ENCODE results near the gene SOX13. TPM values are rescaled to one million over a fixed set of nuclear protein-coding genes. Genes with fewer than 3 reads are reported as not detected.

Gene SOX13
- total and polyA plus RNA-seq, 2 donors = 2.2 to 3.8 TPM

- Histone ChIP-seq H3K4me1 (ENCODE audit: control insufficient read depth in 2 of 2, insufficient read depth in 2 of 2, low read length in 2 of 2) (no peaks in the 10 kb centered on the region), H3K36me3 (ENCODE audit: control insufficient read depth in 2 of 2, insufficient read depth in 2 of 2, low read length in 1 of 2) (no peaks in the 10 kb centered on the region), H3K27ac (ENCODE audit: low read depth in 1 of 2, low read length in 1 of 2) (no peak overlapping the region), H3K4me3 (ENCODE audit: low read length in 2 of 2) (no peak overlapping the region), H3K27me3 (ENCODE audit: control insufficient read depth in 2 of 2, insufficient read depth in 1 of 2, low read length in 1 of 2) (no peaks in the 10 kb centered on the region), H3K9me3 (ENCODE audit: control insufficient read depth in 2 of 2, insufficient read depth in 1 of 2, low read length in 1 of 2) (no peaks in the 10 kb centered on the region)
- 91% methylated on average over 17 of the region's 17 CpGs for WGBS
- DNase-seq (ENCODE audit: low read depth in 6 of 9, low spot score in 9 of 9) = no peak
Observed at GRCh38 chr1:204121840-204122555, 49.1 kb downstream of the SOX13 start.

GRCh38 chr1:204123376-204123775, 50.5 kb downstream of the SOX13 start:
- Histone ChIP-seq H3K36me3 (ENCODE audit: control insufficient read depth in 2 of 2, insufficient read depth in 2 of 2, low read length in 1 of 2) (no peaks in the 10 kb centered on the region), H3K4me1 (ENCODE audit: control insufficient read depth in 2 of 2, insufficient read depth in 2 of 2, low read length in 2 of 2) (no peaks in the 10 kb centered on the region), H3K27ac (ENCODE audit: low read depth in 1 of 2, low read length in 1 of 2) (no peak overlapping the region), H3K9me3 (ENCODE audit: control insufficient read depth in 2 of 2, insufficient read depth in 1 of 2, low read length in 1 of 2) (no peaks in the 10 kb centered on the region), H3K4me3 (ENCODE audit: low read length in 2 of 2) (no peak overlapping the region), H3K27me3 (ENCODE audit: control insufficient read depth in 2 of 2, insufficient read depth in 1 of 2, low read length in 1 of 2) (no peaks in the 10 kb centered on the region)
- 88% methylated on average over 9 of the region's 9 CpGs for WGBS
- DNase-seq (ENCODE audit: low read depth in 6 of 9, low spot score in 9 of 9) = no peak

GRCh38 chr1:204124639-204125038, 51.7 kb downstream of the SOX13 start:
- DNase-seq (ENCODE audit: low read depth in 6 of 9, low spot score in 9 of 9) = no peak
- peaks cover 0 to 5% of the 10 kb centered on the region in 2 donors for H3K27me3 ChIP-seq (ENCODE audit: control insufficient read depth in 2 of 2, insufficient read depth in 1 of 2, low read length in 1 of 2)
- H3K4me3 ChIP-seq (ENCODE audit: low read length in 2 of 2) = no peak overlapping the region
- H3K36me3 ChIP-seq (ENCODE audit: control insufficient read depth in 2 of 2, insufficient read depth in 2 of 2, low read length in 1 of 2) = no peaks in the 10 kb centered on the region
- peaks cover 0 to 6% of the 10 kb centered on the region in 2 donors for H3K4me1 ChIP-seq (ENCODE audit: control insufficient read depth in 2 of 2, insufficient read depth in 2 of 2, low read length in 2 of 2)
- 96% methylated on average over 22 of the region's 22 CpGs for WGBS
- H3K9me3 ChIP-seq (ENCODE audit: control insufficient read depth in 2 of 2, insufficient read depth in 1 of 2, low read length in 1 of 2) = no peaks in the 10 kb centered on the region
- no peak overlapping the region for H3K27ac ChIP-seq (ENCODE audit: low read depth in 1 of 2, low read length in 1 of 2)

- Histone ChIP-seq H3K9me3 (ENCODE audit: control insufficient read depth in 2 of 2, insufficient read depth in 1 of 2, low read length in 1 of 2) (no peaks in the 10 kb centered on the region), H3K36me3 (ENCODE audit: control insufficient read depth in 2 of 2, insufficient read depth in 2 of 2, low read length in 1 of 2) (no peaks in the 10 kb centered on the region), H3K4me3 (ENCODE audit: low read length in 2 of 2) (no peak overlapping the region), H3K4me1 (ENCODE audit: control insufficient read depth in 2 of 2, insufficient read depth in 2 of 2, low read length in 2 of 2) (peaks cover 0 to 6% of the 10 kb centered on the region in 2 donors), H3K27ac (ENCODE audit: low read depth in 1 of 2, low read length in 1 of 2) (no peak overlapping the region), H3K27me3 (ENCODE audit: control insufficient read depth in 2 of 2, insufficient read depth in 1 of 2, low read length in 1 of 2) (peaks cover 0 to 9% of the 10 kb centered on the region in 2 donors)
- WGBS = 95% methylated on average over 18 of the region's 18 CpGs
- no peak for DNase-seq (ENCODE audit: low read depth in 6 of 9, low spot score in 9 of 9)
Observed at GRCh38 chr1:204125759-204126351, 52.9 kb downstream of the SOX13 start.

- peaks cover 0 to 6% of the 10 kb centered on the region in 2 donors for H3K4me1 ChIP-seq (ENCODE audit: control insufficient read depth in 2 of 2, insufficient read depth in 2 of 2, low read length in 2 of 2)
- no peaks in the 10 kb centered on the region for H3K9me3 ChIP-seq (ENCODE audit: control insufficient read depth in 2 of 2, insufficient read depth in 1 of 2, low read length in 1 of 2)
- DNase-seq (ENCODE audit: low read depth in 6 of 9, low spot score in 9 of 9) = no peak
- WGBS = 90% methylated on average over 8 of the region's 8 CpGs
- H3K4me3 ChIP-seq (ENCODE audit: low read length in 2 of 2) = no peak overlapping the region
- H3K27ac ChIP-seq (ENCODE audit: low read depth in 1 of 2, low read length in 1 of 2) = no peak overlapping the region
- no peaks in the 10 kb centered on the region for H3K36me3 ChIP-seq (ENCODE audit: control insufficient read depth in 2 of 2, insufficient read depth in 2 of 2, low read length in 1 of 2)
- H3K27me3 ChIP-seq (ENCODE audit: control insufficient read depth in 2 of 2, insufficient read depth in 1 of 2, low read length in 1 of 2) = peaks cover 0 to 9% of the 10 kb centered on the region in 2 donors
Observed at GRCh38 chr1:204126386-204126785, 53.5 kb downstream of the SOX13 start.

GRCh38 chr1:204126956-204127355, 54.0 kb downstream of the SOX13 start:
- Histone ChIP-seq H3K9me3 (ENCODE audit: control insufficient read depth in 2 of 2, insufficient read depth in 1 of 2, low read length in 1 of 2) (no peaks in the 10 kb centered on the region), H3K4me1 (ENCODE audit: control insufficient read depth in 2 of 2, insufficient read depth in 2 of 2, low read length in 2 of 2) (peaks cover 0 to 6% of the 10 kb centered on the region in 2 donors), H3K4me3 (ENCODE audit: low read length in 2 of 2) (no peak overlapping the region), H3K27ac (ENCODE audit: low read depth in 1 of 2, low read length in 1 of 2) (no peak overlapping the region), H3K36me3 (ENCODE audit: control insufficient read depth in 2 of 2, insufficient read depth in 2 of 2, low read length in 1 of 2) (no peaks in the 10 kb centered on the region), H3K27me3 (ENCODE audit: control insufficient read depth in 2 of 2, insufficient read depth in 1 of 2, low read length in 1 of 2) (peaks cover 0 to 9% of the 10 kb centered on the region in 2 donors)
- WGBS = 82% methylated on average over 7 of the region's 7 CpGs
- DNase-seq (ENCODE audit: low read depth in 6 of 9, low spot score in 9 of 9) = no peak

GRCh38 chr1:204127597-204128242, 54.8 kb downstream of the SOX13 start:
- Histone ChIP-seq H3K4me1 (ENCODE audit: control insufficient read depth in 2 of 2, insufficient read depth in 2 of 2, low read length in 2 of 2) (peaks cover 0 to 6% of the 10 kb centered on the region in 2 donors), H3K9me3 (ENCODE audit: control insufficient read depth in 2 of 2, insufficient read depth in 1 of 2, low read length in 1 of 2) (no peaks in the 10 kb centered on the region), H3K4me3 (ENCODE audit: low read length in 2 of 2) (no peak overlapping the region), H3K27me3 (ENCODE audit: control insufficient read depth in 2 of 2, insufficient read depth in 1 of 2, low read length in 1 of 2) (peaks cover 0 to 9% of the 10 kb centered on the region in 2 donors), H3K36me3 (ENCODE audit: control insufficient read depth in 2 of 2, insufficient read depth in 2 of 2, low read length in 1 of 2) (no peaks in the 10 kb centered on the region), H3K27ac (ENCODE audit: low read depth in 1 of 2, low read length in 1 of 2) (no peak overlapping the region)
- DNase-seq (ENCODE audit: low read depth in 6 of 9, low spot score in 9 of 9) = no peak
- 67% methylated on average over 5 of the region's 5 CpGs for WGBS

GRCh38 chr1:204128464-204128963, 55.6 kb downstream of the SOX13 start:
- H3K4me1 ChIP-seq (ENCODE audit: control insufficient read depth in 2 of 2, insufficient read depth in 2 of 2, low read length in 2 of 2) = peaks cover 0 to 6% of the 10 kb centered on the region in 2 donors

More at GRCh38 chr1:204128464-204128963, 55.6 kb downstream of the SOX13 start:
- WGBS = 96% methylated on average over 4 of the region's 4 CpGs
- H3K9me3 ChIP-seq (ENCODE audit: control insufficient read depth in 2 of 2, insufficient read depth in 1 of 2, low read length in 1 of 2) = no peaks in the 10 kb centered on the region
- no peak for DNase-seq (ENCODE audit: low read depth in 6 of 9, low spot score in 9 of 9)
- H3K36me3 ChIP-seq (ENCODE audit: control insufficient read depth in 2 of 2, insufficient read depth in 2 of 2, low read length in 1 of 2) = no peaks in the 10 kb centered on the region
- H3K27me3 ChIP-seq (ENCODE audit: control insufficient read depth in 2 of 2, insufficient read depth in 1 of 2, low read length in 1 of 2) = peaks cover 0 to 9% of the 10 kb centered on the region in 2 donors
- no peak overlapping the region for H3K4me3 ChIP-seq (ENCODE audit: low read length in 2 of 2)
- H3K27ac ChIP-seq (ENCODE audit: low read depth in 1 of 2, low read length in 1 of 2) = no peak overlapping the region

Data from thymus (tissue), 11 donors.